IMR-90 (cell line): ENCODE measurements around the gene SLC35A4. TPM values are rescaled to one million over a fixed set of nuclear protein-coding genes. Genes with fewer than 3 reads are reported as not detected.

Experiments
- ATAC-seq: fragments of 200-7000 bp; cut with Tn5 transposase; 2 replicates; pipeline ENCODE4 v1.9.1; 2020; ENCODE audit warnings: low read depth, mild to moderate bottlenecking, moderate library complexity
- Bru-seq: library from RNA; stranded (reverse); fragments of 400-500 nt; gene quantifications from one replicate; lab custom pipeline; 2021; lab: Mats Ljungman, UMichigan
- BruChase-seq, 2 experiments: library from RNA; stranded (reverse); fragments of 400-500 nt; gene quantifications; one replicate each; lab custom pipeline; 2021; lab: Mats Ljungman, UMichigan
- BruUV-seq: library from RNA; stranded (reverse); fragments of 400-500 nt; replicated peaks from 2 replicates; lab custom pipeline; 2021; lab: Mats Ljungman, UMichigan
- CTCF ChIA-PET: fragments of 300-600 bp; formaldehyde crosslinking; extraction: SDS; loops from one replicate; lab custom pipeline; 2021; ENCODE audit warnings: antibody characterized with exemption; lab: Yijun Ruan, JAX
- POLR2A ChIA-PET: fragments of 300-600 bp; sonication (Branson Sonifier 250); formaldehyde crosslinking; loops from one replicate; lab custom pipeline; 2022; ENCODE audit warnings: antibody characterized with exemption; ENCODE audit not compliant: unreplicated experiment; lab: Charles Lee
- DNase-seq: peaks from one replicate; pipeline ENCODE4 v3.0.0; 2013
- H2AFZ ChIP-seq: replicated peaks from 2 replicates; pipeline ENCODE3; 2013; ENCODE audit warnings: low read length, mild to moderate bottlenecking; ENCODE audit not compliant: poor library complexity
- H2AK5ac ChIP-seq: 2 replicates; pipeline ENCODE4 v1.6.1; 2013; ENCODE audit warnings: low read depth, low read length, inconsistent platforms
- H2AK9ac ChIP-seq: replicated peaks from 2 replicates; pipeline ENCODE3; 2013; ENCODE audit warnings: mild to moderate bottlenecking, low read depth, low read length, moderate library complexity; ENCODE audit not compliant: poor library complexity
- H2BK120ac ChIP-seq: 2 replicates; pipeline ENCODE4 v1.6.1; 2013; ENCODE audit warnings: low read depth, low read length, inconsistent platforms
- H2BK15ac ChIP-seq: 3 replicates; pipeline ENCODE4 v1.6.1; 2013; ENCODE audit warnings: low read depth, low read length, inconsistent platforms
- H2BK20ac ChIP-seq: 2 replicates; pipeline ENCODE4 v1.6.1; 2013; ENCODE audit warnings: low read depth, mild to moderate bottlenecking, inconsistent platforms, low read length, moderate library complexity
- H2BK5ac ChIP-seq: 2 replicates; pipeline ENCODE4 v1.6.1; 2013; ENCODE audit warnings: mild to moderate bottlenecking, low read depth, low read length, inconsistent platforms; ENCODE audit not compliant: poor library complexity, severe bottlenecking
- H3K14ac ChIP-seq: replicated peaks from 2 replicates; pipeline ENCODE4 v1.6.1; 2013; ENCODE audit warnings: low read depth, low read length, inconsistent platforms
- H3K18ac ChIP-seq: 2 replicates; pipeline ENCODE4 v1.6.1; 2013; ENCODE audit warnings: low read depth, low read length, control low read depth
- H3K23ac ChIP-seq: 2 replicates; pipeline ENCODE4 v1.6.1; 2013; ENCODE audit warnings: low read depth, low read length, inconsistent platforms
- H3K27ac ChIP-seq: 2 replicates; pipeline ENCODE4 v1.5.1; 2013; ENCODE audit warnings: mild to moderate bottlenecking, control low read depth, low read length; ENCODE audit not compliant: insufficient read depth
- H3K27me3 ChIP-seq: 2 replicates; pipeline ENCODE4 v1.6.1; 2013; ENCODE audit warnings: low read length; ENCODE audit not compliant: control insufficient read depth, insufficient read depth
- H3K36me3 ChIP-seq: 2 replicates; pipeline ENCODE4 v1.6.1; 2013; ENCODE audit warnings: low read length, mixed read lengths; ENCODE audit not compliant: control insufficient read depth, insufficient read depth
- H3K4ac ChIP-seq: 2 replicates; pipeline ENCODE4 v1.6.1; 2013; ENCODE audit warnings: low read depth, low read length, inconsistent platforms
- H3K4me1 ChIP-seq: 2 replicates; pipeline ENCODE4 v1.6.1; 2013; ENCODE audit warnings: low read length, mixed read lengths; ENCODE audit not compliant: control insufficient read depth, insufficient read depth
- H3K4me2 ChIP-seq: 2 replicates; pipeline ENCODE4 v1.6.1; 2013; ENCODE audit warnings: low read depth, mild to moderate bottlenecking, control low read depth, low read length, moderate library complexity
- H3K4me3 ChIP-seq: 2 replicates; pipeline ENCODE4 v1.5.1; 2013; ENCODE audit warnings: low read depth, mild to moderate bottlenecking, control low read depth, low read length, moderate library complexity; ENCODE audit not compliant: insufficient read depth
- H3K56ac ChIP-seq: 2 replicates; pipeline ENCODE4 v1.6.1; 2013; ENCODE audit warnings: low read length, inconsistent platforms; ENCODE audit not compliant: insufficient read depth; ENCODE audit errors: extremely low read depth
- H3K79me1 ChIP-seq, 2 experiments: 2 replicates each; pipeline ENCODE4 v1.6.1; 2013; ENCODE audit warnings: low read length in 2 of 2, inconsistent platforms in 1 of 2, low read depth in 1 of 2
- H3K9ac ChIP-seq: 2 replicates; pipeline ENCODE4 v1.6.1; 2013; ENCODE audit warnings: low read depth, low read length, control low read depth
- H3K9me1 ChIP-seq: 2 replicates; pipeline ENCODE4 v1.6.1; 2013; ENCODE audit warnings: low read length, inconsistent platforms; ENCODE audit not compliant: insufficient read depth
- H3K9me3 ChIP-seq: 2 replicates; pipeline ENCODE4 v1.6.1; 2013; ENCODE audit warnings: low read length; ENCODE audit not compliant: control insufficient read depth, insufficient read depth
- H4K20me1 ChIP-seq: 2 replicates; pipeline ENCODE4 v1.6.1; 2013; ENCODE audit warnings: low read length, inconsistent platforms; ENCODE audit not compliant: insufficient read depth
- H4K5ac ChIP-seq: 2 replicates; pipeline ENCODE4 v1.6.1; 2013; ENCODE audit warnings: mild to moderate bottlenecking, low read depth, low read length, control low read depth
- H4K8ac ChIP-seq, 2 experiments: 2 replicates each; pipeline ENCODE4 v1.6.1; 2013; ENCODE audit warnings: low read depth in 2 of 2, low read length in 2 of 2, control low read depth in 1 of 2, inconsistent platforms in 1 of 2
- H4K91ac ChIP-seq: 2 replicates; pipeline ENCODE4 v1.6.1; 2013; ENCODE audit warnings: low read depth, low read length, inconsistent platforms; ENCODE audit not compliant: insufficient read depth
- BHLHE40 ChIP-seq: fragments of 150-350 bp; IDR thresholded peaks from 2 replicates; pipeline ENCODE4 v1.6.1; 2016; ENCODE audit warnings: mild to moderate bottlenecking, low read depth, low read length
- CHD1 ChIP-seq: IDR thresholded peaks from 2 replicates; pipeline ENCODE4 v1.6.1; 2012; ENCODE audit warnings: low read depth, low read length, improper control_type of control experiment
- ELK1 ChIP-seq: fragments of 150-350 bp; IDR thresholded peaks from 2 replicates; pipeline ENCODE4 v1.6.1; 2016; ENCODE audit warnings: low read depth, mild to moderate bottlenecking, low read length, moderate library complexity, borderline replicate concordance
- FOS ChIP-seq: fragments of 150-350 bp; IDR thresholded peaks from 2 replicates; pipeline ENCODE4 v1.6.1; 2016; ENCODE audit warnings: low read depth, low read length
- MAFK ChIP-seq: IDR thresholded peaks from 2 replicates; pipeline ENCODE4 v1.6.1; 2012; ENCODE audit warnings: low read depth, low read length, improper control_type of control experiment
- MAZ ChIP-seq: IDR thresholded peaks from 2 replicates; pipeline ENCODE4 v1.6.1; 2012; ENCODE audit warnings: low read depth, mild to moderate bottlenecking, low read length, improper control_type of control experiment, moderate library complexity, borderline replicate concordance
- MXI1 ChIP-seq: IDR thresholded peaks from 2 replicates; pipeline ENCODE4 v1.6.1; 2012; ENCODE audit warnings: low read depth, mild to moderate bottlenecking, low read length, moderate library complexity, borderline replicate concordance
- POLR2A ChIP-seq: IDR thresholded peaks from 2 replicates; pipeline ENCODE4 v1.6.1; 2012; ENCODE audit warnings: mild to moderate bottlenecking, low read depth, low read length
- RAD21 ChIP-seq: IDR thresholded peaks from 2 replicates; pipeline ENCODE4 v1.6.1; 2012; ENCODE audit warnings: low read length, improper control_type of control experiment
- RCOR1 ChIP-seq: IDR thresholded peaks from 2 replicates; pipeline ENCODE4 v1.6.1; 2012; ENCODE audit warnings: mild to moderate bottlenecking, low read length, improper control_type of control experiment; ENCODE audit not compliant: insufficient replicate concordance
- RFX5 ChIP-seq: IDR thresholded peaks from 2 replicates; pipeline ENCODE4 v1.8.0; 2012; ENCODE audit warnings: low read depth, mild to moderate bottlenecking, low read length, moderate library complexity
- SMC3 ChIP-seq: fragments of 150-350 bp; IDR thresholded peaks from 2 replicates; pipeline ENCODE4 v1.6.1; 2016; ENCODE audit warnings: low read depth, mild to moderate bottlenecking, antibody characterized with exemption, low read length, moderate library complexity
- USF2 ChIP-seq: fragments of 150-350 bp; IDR thresholded peaks from 2 replicates; pipeline ENCODE4 v1.6.1; 2017; ENCODE audit warnings: mild to moderate bottlenecking, antibody characterized with exemption, low read length, low read depth
- WGBS, 2 experiments: methylation state at CpG; one replicate each; pipeline versions ENCODE4 v1.1.5 to v1.1.7; 2013; ENCODE audit warnings: missing lambda C conversion rate in 2 of 2; ENCODE audit not compliant: insufficient read length in 1 of 2; ENCODE audit errors: extremely low coverage in 2 of 2; 5-methylcytosine and 5-hydroxymethylcytosine counted together
- dilution Hi-C: fragments of 300-500 bp; cut with HindIII; formaldehyde crosslinking; loops from one replicate; pipeline ENCODE4 v1.14.3; 2018; ENCODE audit warnings: low sequenced_read_pairs; ENCODE audit not compliant: unreplicated experiment
- in situ Hi-C: fragments of 300-500 bp; cut with MboI; formaldehyde crosslinking; loops from 3 replicates; pipeline ENCODE4 v1.14.3; 2019; ENCODE audit warnings: low sequenced_read_pairs, inconsistent platforms, mixed read lengths
- intact Hi-C: fragments of 100-400 bp; cut with micrococcal nuclease; formaldehyde crosslinking; loops from 2 replicates; pipeline ENCODE4 v1.10.0; 2022
- long read RNA-seq: library from polyadenylated mRNA; unstranded; transcript quantifications from one replicate; pipeline ENCODE4 v2.0.0, GENCODE V29; 2021; ENCODE audit not compliant: unreplicated experiment
- polyA plus RNA-seq, 3 experiments: library from polyadenylated mRNA; depleted of rRNA; stranded (reverse); fragments of >200 nt; gene quantifications; 2 replicates each; pipeline ENCODE4 v1.2.3, GENCODE V29; 2012; ENCODE audit warnings: low replicate concordance in 1 of 3
- total RNA-seq: library from RNA; depleted of rRNA; stranded (reverse); fragments of >200 nt; gene quantifications from 2 replicates; pipeline ENCODE4 v1.2.3, GENCODE V29; 2012; rRNA removed

SLC35A4 gene
- 17.2 and 19.2 TPM in 2 replicates for total RNA-seq
- polyA plus RNA-seq (2012; rRNA removed), result 66.4 and 69.7 TPM in 2 replicates
- polyA plus RNA-seq (2012; cell fraction: cytosol; rRNA removed), result 47.0 and 70.6 TPM in 2 replicates
- 35.4 and 42.1 TPM in 2 replicates for polyA plus RNA-seq (2012; cell fraction: nucleus; rRNA removed; ENCODE audit: low replicate concordance)
- percentile 63 among the genes with signal in this experiment for Bru-seq, nascent RNA
- BruChase-seq, experiment 1, labeled RNA remaining after a 6-hour chase, result percentile 83 among the genes with signal in this experiment
- percentile 77 among the genes with signal in this experiment for BruChase-seq, experiment 2, labeled RNA remaining after a 2-hour chase
- long read RNA-seq, transcript SLC35A4-201 (3 exons, 3,041 nt), result major isoform, 19 of 33 reads
- long read RNA-seq, partial matches to known transcripts, result 14 of 33 reads
- long read RNA-seq, other reads (novel, unspliced or antisense), result 0 of 33 reads

- WGBS, 2 experiments, result 1% methylated on average over 15 of the region's 74 CpGs; no CpG with 5 or more reads in 1 of the 2 experiments
- Histone ChIP-seq H3K27ac (peak within 1 kb of the TSS; percentile 83), H2BK5ac (peak within 1 kb of the TSS; percentile 61), H3K4ac (peak within 1 kb of the TSS; percentile 91), H4K5ac (peak within 1 kb of the TSS; percentile 81), H3K4me1 (peaks cover 8% of the 10 kb centered on the region), H3K9ac (peak within 1 kb of the TSS; percentile 89), H3K9me1 (peaks cover 17% of the 10 kb centered on the region), H4K91ac (peak within 1 kb of the TSS; percentile 85), H2AK5ac (peak within 1 kb of the TSS; percentile 79), H2AK9ac (peak within 1 kb of the TSS; percentile 95), H3K14ac (peak within 1 kb of the TSS; percentile 97), H3K36me3 (peaks cover 35% of the 10 kb centered on the region), H2BK120ac (peak within 1 kb of the TSS; percentile 30), H3K79me1 (peaks cover 27 to 54% of the 10 kb centered on the region in 2 experiments), H3K4me2 (peak within 1 kb of the TSS; percentile 92), H3K18ac (peak within 1 kb of the TSS; percentile 40), H3K23ac (peak within 1 kb of the TSS; percentile 92), H3K27me3 (no peaks in the 10 kb centered on the region), H2AFZ (peak within 1 kb of the TSS; percentile 97), H3K9me3 (no peaks in the 10 kb centered on the region), H2BK20ac (no peak within 1 kb of the TSS; the same call in 1 of the 2 replicates), H4K20me1 (no peaks in the 10 kb centered on the region), H3K4me3 (peak within 1 kb of the TSS; percentile 82), H2BK15ac (peak within 1 kb of the TSS; percentile 53; the same call in 2 of the 3 replicates), H4K8ac (peak within 1 kb of the TSS; percentile 83 to 94), H3K56ac (peak within 1 kb of the TSS; percentile 86)
- DNase-seq, result peak; percentile 99
- no TSS peak for BruUV-seq
- in situ Hi-C loops (loop anchor here (5.0 kb wide), 1 partner anchor 83 kb away; the partner anchor contains the start of genes IK and NDUFA2), dilution Hi-C loops (no loop called here), intact Hi-C loops (loop anchor here (1.0 kb wide), 1 partner anchor 71 kb away; no protein-coding TSS in a partner anchor)
- ATAC-seq, result peak; percentile 92
- ChIA-PET POLR2A (interaction anchor here (0.6 kb wide), 2 partner anchors 76 to 425 kb away, joined by 3 to 4 read pairs; no protein-coding TSS in a partner anchor), CTCF (no interaction called here)
- peak; percentile 93 for TF ChIP-seq USF2
- peak; percentile 88 for TF ChIP-seq POLR2A
- peak; percentile 16; the same call in 1 of the 2 replicates for TF ChIP-seq RAD21
- 0 out of 2 replicates have a peak, but pooled peaks have one; percentile 40 for TF ChIP-seq ELK1
- TF ChIP-seq SMC3, result 0 out of 2 replicates have a peak, but pooled peaks have one; percentile 2
- peak; percentile 91 for TF ChIP-seq BHLHE40
- TF ChIP-seq FOS, result peak; percentile 48; the same call in 1 of the 2 replicates
- peak; percentile 41; the same call in 1 of the 2 replicates for TF ChIP-seq RFX5
- TF ChIP-seq RCOR1, result no peak
- peak; percentile 43; the same call in 1 of the 2 replicates for TF ChIP-seq MAFK
- TF ChIP-seq CHD1, result no peak
- no peak; the same call in 1 of the 2 replicates for TF ChIP-seq MAZ
- no peak for TF ChIP-seq MXI1
Observed at GRCh38 chr5:140564196-140565023, at the start of gene SLC35A4, which contains the start of gene APBB3. Gene SLC35A4 (plus strand): TSS chr5:140564828. CDS start chr5:140567170, 2,342 bp downstream. Gene APBB3 (minus strand): TSS chr5:140564598. CDS start chr5:140564245, 353 bp downstream.
